ENCODE measurements around the gene JMJD7.
"Not testable (repeated sequence)": the region's sequence is repeated elsewhere in the genome, so short reads cannot be mapped to it uniquely, and the experiment has no call there.

The JMJD7 gene

GRCh38 chr15:41822957-41823356 lies 4.9 kb upstream of the JMJD7 start:
- no peak for DNase-seq

GRCh38 chr15:41823502-41823901 lies 4.4 kb upstream of the JMJD7 start:
- DNase-seq: no peak

GRCh38 chr15:41824062-41824745 lies 3.7 kb upstream of the JMJD7 start:
- DNase-seq: no peak

- DNase-seq: no peak
Observed at GRCh38 chr15:41825145-41825544, 2.7 kb upstream of the JMJD7 start.

GRCh38 chr15:41825572-41826535 lies 2.0 kb upstream of the JMJD7 start:
- DNase-seq: no peak

- DNase-seq: no peak
Observed at GRCh38 chr15:41827290-41827879, 507 bp upstream of the JMJD7 start.

GRCh38 chr15:41828807-41829141 lies 882 bp downstream of the JMJD7 start:
- DNase-seq: no peak

GRCh38 chr15:41829959-41830646 lies 2.2 kb downstream of the JMJD7 start:
- no peak for DNase-seq

- not testable (repeated sequence) for DNase-seq
Observed at GRCh38 chr15:41831291-41831690, 3.4 kb downstream of the JMJD7 start.

GRCh38 chr15:41832208-41832607 lies 4.3 kb downstream of the JMJD7 start:
- DNase-seq: no peak

- no peak for DNase-seq
Observed at GRCh38 chr15:41832875-41833274, 5.0 kb downstream of the JMJD7 start.

GRCh38 chr15:41834096-41834495 lies 6.2 kb downstream of the JMJD7 start:
- DNase-seq: no peak

GRCh38 chr15:41836073-41836472 lies 8.2 kb downstream of the JMJD7 start:
- DNase-seq: no peak

GRCh38 chr15:41836713-41837454 lies 9.0 kb downstream of the JMJD7 start:
- DNase-seq: no peak

GRCh38 chr15:41838400-41838897 lies 10.6 kb downstream of the JMJD7 start, which contains the start of gene PLA2G4B:
Gene PLA2G4B, plus strand, starts transcription at chr15:41838847. Its CDS starts 67 bp downstream, at chr15:41838914.
- DNase-seq: no peak

GRCh38 chr15:41839781-41840491 lies 12.0 kb downstream of the JMJD7 start:
- DNase-seq: no peak

GRCh38 chr15:41840673-41841072 lies 12.8 kb downstream of the JMJD7 start:
- no peak for DNase-seq

- no peak for DNase-seq
Observed at GRCh38 chr15:41841131-41841530, 13.2 kb downstream of the JMJD7 start.

GRCh38 chr15:41842229-41842628 lies 14.3 kb downstream of the JMJD7 start:
- no peak for DNase-seq

GRCh38 chr15:41843571-41843970 lies 15.7 kb downstream of the JMJD7 start:
- no peak for DNase-seq

GRCh38 chr15:41844814-41845213 lies 16.9 kb downstream of the JMJD7 start:
- no peak for DNase-seq

All from T1000 (cell line).